Esophagus squamous epithelium (tissue), 5 donors: ENCODE measurements around the gene MGST2. TPM values are rescaled to one million over a fixed set of nuclear protein-coding genes. Genes with fewer than 3 reads are reported as not detected.

Experiments
- DNase-seq: peaks from one replicate; lab custom pipeline; 2025; lab: John Stamatoyannopoulos, UW
- H3K27ac ChIP-seq, 4 donors: fragments of 200-600 bp; sonication (generic); one replicate each; pipeline ENCODE4 v1.5.1; 2016 to 2019; ENCODE audit warnings: mild to moderate bottlenecking in 1 of 4
- H3K27me3 ChIP-seq, 4 donors: fragments of 200-600 bp; sonication (generic); 1 replicate in 3 of 4; 2 replicates in 1 of 4; pipeline versions ENCODE4 v1.5.1 to v1.6.0; 2017 to 2021; ENCODE audit warnings: antibody characterized with exemption in 1 of 4
- H3K36me3 ChIP-seq, 3 donors: fragments of 200-600 bp; sonication (generic); one replicate each; pipeline ENCODE4 v1.5.1; 2016 to 2019
- H3K4me1 ChIP-seq, 3 donors: fragments of 200-600 bp; sonication (generic); one replicate each; pipeline ENCODE4 v1.5.1; 2017 to 2019
- H3K4me3 ChIP-seq, 4 donors: fragments of 200-600 bp; sonication (generic); 1 replicate in 3 of 4; 2 replicates in 1 of 4; pipeline ENCODE4 v1.5.1; 2016 to 2019; ENCODE audit warnings: mild to moderate bottlenecking in 2 of 4, moderate library complexity in 1 of 4
- H3K9me3 ChIP-seq, 3 donors: fragments of 200-600 bp; sonication (generic); one replicate each; pipeline ENCODE4 v1.5.1; 2016 to 2019
- POLR2A ChIP-seq, 4 donors: fragments of 450-650 bp; IDR thresholded peaks; one replicate each; pipeline ENCODE4 v1.6.1; 2017; ENCODE audit warnings: antibody characterized with exemption in 4 of 4, mild to moderate bottlenecking in 4 of 4, moderate library complexity in 3 of 4
- WGBS, 2 donors: methylation state at CpG; one replicate each; pipeline ENCODE4 v1.1.5; 2018; 5-methylcytosine and 5-hydroxymethylcytosine counted together
- intact Hi-C: fragments of 100-400 bp; cut with DNase I; formaldehyde crosslinking; loops from one replicate; pipeline ENCODE4 v1.15.0; 2022
- total RNA-seq, 4 donors: library from RNA; depleted of rRNA; stranded (reverse); fragments of >200 nt; gene quantifications; one replicate each; pipeline ENCODE4 v1.1.0, GENCODE V29; 2016
- TF ChIP-seq, protein P1 (sequence below), 6 experiments: fragments of 450-650 bp in 4 of 6; fragments of 200-600 bp in 2 of 6; sonication (generic) in 2 of 6; IDR thresholded peaks; one replicate each; pipeline ENCODE4 v1.5.1; 2016 to 2019; ENCODE audit warnings: antibody characterized with exemption in 6 of 6, mild to moderate bottlenecking in 4 of 6, moderate library complexity in 4 of 6
- donor health status: DM: yes; HTN: yes; CAD: no.

Gene MGST2
- total RNA-seq, 4 donors from 2014 or later = 105 to 209 (median 158) TPM

DNA sequence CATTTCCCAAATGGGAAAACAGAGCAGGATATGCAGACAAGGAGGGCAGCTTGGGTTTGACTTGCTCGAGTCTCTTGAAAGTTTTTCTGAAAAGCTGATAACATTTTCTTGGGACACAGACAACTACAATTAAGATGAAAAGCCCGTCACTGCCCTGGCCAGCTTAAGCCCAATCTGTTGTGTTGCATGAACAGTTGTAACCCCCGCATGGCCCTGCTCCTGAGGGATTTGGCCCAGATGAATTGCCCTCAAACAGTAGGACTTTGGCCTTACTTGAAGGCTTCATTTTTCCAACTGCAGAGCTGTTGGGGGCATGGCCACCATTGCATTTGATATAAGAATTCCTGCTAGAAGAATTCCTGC is 40.5 kb upstream of the MGST2 start:
- Histone ChIP-seq H3K27ac (no peak overlapping the region), H3K4me1 (peaks cover 0 to 7% (median 0%) of the 10 kb centered on the region in 3 donors), H3K27me3 (no peaks in the 10 kb centered on the region), H3K4me3 (no peak overlapping the region), H3K36me3 (peaks cover 0 to 4% (median 0%) of the 10 kb centered on the region in 3 donors), H3K9me3 (no peaks in the 10 kb centered on the region)
- intact Hi-C loops = no loop called here
- TF ChIP-seq, protein P1, sequence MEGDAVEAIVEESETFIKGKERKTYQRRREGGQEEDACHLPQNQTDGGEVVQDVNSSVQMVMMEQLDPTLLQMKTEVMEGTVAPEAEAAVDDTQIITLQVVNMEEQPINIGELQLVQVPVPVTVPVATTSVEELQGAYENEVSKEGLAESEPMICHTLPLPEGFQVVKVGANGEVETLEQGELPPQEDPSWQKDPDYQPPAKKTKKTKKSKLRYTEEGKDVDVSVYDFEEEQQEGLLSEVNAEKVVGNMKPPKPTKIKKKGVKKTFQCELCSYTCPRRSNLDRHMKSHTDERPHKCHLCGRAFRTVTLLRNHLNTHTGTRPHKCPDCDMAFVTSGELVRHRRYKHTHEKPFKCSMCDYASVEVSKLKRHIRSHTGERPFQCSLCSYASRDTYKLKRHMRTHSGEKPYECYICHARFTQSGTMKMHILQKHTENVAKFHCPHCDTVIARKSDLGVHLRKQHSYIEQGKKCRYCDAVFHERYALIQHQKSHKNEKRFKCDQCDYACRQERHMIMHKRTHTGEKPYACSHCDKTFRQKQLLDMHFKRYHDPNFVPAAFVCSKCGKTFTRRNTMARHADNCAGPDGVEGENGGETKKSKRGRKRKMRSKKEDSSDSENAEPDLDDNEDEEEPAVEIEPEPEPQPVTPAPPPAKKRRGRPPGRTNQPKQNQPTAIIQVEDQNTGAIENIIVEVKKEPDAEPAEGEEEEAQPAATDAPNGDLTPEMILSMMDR (IDR thresholded peaks at IDR 0.05) = no peak
- no peak for TF ChIP-seq POLR2A (IDR thresholded peaks at IDR 0.05)
- no peak for DNase-seq
- WGBS, 2 donors = 81 to 85% methylated on average over 3 of the region's 3 CpGs

DNA sequence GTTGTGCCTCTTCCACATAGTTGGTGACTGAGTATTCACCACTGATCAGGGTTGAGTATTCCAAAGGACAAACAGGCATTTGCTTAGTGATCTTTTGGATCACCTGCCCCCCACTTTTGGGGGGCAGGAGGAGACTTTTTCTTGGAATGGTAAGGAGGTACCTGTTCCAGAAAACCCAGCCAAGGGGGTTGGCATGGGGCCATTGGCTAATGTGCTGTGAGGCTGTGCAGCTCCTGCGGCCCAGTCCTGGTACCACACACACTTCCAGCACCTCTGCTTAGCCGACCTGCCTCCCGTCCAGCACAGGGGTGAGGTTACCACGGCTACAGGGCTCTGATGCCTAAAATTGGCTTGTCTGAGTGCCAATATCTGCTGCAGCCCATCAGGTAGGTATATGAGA is 40.1 kb upstream of the MGST2 start:
- TF ChIP-seq POLR2A (IDR thresholded peaks at IDR 0.05) = no peak
- TF ChIP-seq, protein P1 (IDR thresholded peaks at IDR 0.05) = no peak
- 63 to 72% methylated on average over 2 to 4 of the region's 4 CpGs for WGBS, 2 donors
- intact Hi-C loops = no loop called here
- H3K4me1 ChIP-seq = peaks cover 0 to 7% (median 0%) of the 10 kb centered on the region in 3 donors
- no peaks in the 10 kb centered on the region for H3K9me3 ChIP-seq
- H3K4me3 ChIP-seq = no peak overlapping the region
- peaks cover 0 to 4% (median 0%) of the 10 kb centered on the region in 3 donors for H3K36me3 ChIP-seq
- H3K27ac ChIP-seq = no peak overlapping the region
- DNase-seq = no peak
- H3K27me3 ChIP-seq = no peaks in the 10 kb centered on the region

DNA sequence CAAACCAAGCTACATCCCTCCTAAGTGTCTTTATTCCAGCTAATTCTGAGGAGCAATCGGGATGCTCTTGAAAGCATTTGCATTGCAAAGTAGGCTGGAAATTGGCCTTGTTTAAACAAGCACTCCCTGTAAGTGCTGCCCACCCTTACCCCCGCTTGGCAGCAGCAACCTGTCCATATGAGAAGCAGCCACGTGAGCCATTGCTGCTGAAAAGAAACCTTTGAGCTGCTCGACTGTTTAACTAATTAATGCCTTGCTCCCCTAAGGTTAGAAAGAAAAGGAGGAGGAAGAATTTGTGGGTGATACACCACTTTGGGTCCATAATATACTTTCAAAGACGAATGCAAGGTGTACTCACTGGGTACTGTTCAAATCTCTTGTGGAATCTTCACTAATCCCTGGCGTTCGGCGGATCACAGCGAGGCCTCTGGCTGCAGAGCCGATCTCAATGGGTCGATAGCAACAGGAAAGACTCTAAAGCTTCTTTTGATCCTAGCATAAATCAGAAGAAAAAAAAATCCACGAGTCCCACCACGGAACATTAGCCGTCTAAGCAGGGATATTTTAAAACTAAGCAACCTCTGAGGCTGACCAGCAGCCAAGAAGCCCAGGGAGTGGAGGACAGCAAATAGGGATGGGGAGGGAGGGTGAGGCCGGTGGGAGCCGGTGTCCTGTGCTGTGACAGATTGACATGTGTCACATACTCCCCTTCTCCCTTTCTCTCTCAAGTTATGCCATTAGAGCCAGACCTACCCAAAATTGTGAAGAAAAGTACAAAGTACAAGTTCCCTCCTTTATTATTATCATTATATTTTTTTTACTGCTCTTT is 37.2 kb upstream of the MGST2 start:
- Histone ChIP-seq H3K4me3 (no peak overlapping the region), H3K36me3 (peaks cover 0 to 4% (median 0%) of the 10 kb centered on the region in 3 donors), H3K27me3 (no peaks in the 10 kb centered on the region), H3K27ac (no peak overlapping the region), H3K9me3 (no peaks in the 10 kb centered on the region), H3K4me1 (peaks cover 0 to 11% (median 0%) of the 10 kb centered on the region in 3 donors)
- no peak for TF ChIP-seq POLR2A (IDR thresholded peaks at IDR 0.05)
- no peak for DNase-seq
- 41 to 53% methylated on average over 15 to 16 of the region's 16 CpGs for WGBS, 2 donors
- intact Hi-C loops = no loop called here

DNA sequence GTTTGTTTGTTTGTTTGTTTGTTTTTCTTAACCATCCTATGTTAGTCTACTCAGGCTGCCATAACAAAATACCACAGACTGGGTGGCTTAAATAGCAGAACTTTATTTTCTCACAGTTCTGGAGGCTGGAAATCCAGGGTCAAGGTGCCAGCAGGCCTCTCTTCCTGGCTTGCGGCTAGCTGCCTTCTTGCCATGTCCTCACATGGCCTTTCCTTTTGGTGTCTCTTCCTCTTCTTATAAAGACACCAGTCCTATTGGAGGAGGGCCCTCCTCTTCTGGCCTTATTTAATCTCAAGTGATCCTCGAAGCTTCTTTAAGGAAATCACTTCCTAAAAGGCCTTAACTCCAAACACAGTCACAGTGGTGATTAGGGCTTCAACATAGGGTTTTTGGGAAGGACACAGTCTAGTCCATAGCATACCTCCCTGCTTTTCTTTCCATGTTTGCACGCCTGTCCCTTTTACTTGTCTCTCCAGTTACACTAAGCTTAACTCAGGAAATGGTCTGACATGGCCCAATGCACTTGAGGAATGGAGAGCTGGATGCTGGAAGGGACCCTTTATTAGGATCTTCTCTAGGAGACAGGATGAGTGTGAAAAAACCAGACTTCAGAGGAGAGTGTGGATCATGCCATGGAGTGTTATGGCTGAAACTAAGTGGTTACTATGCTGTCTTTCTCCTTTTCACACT is 36.0 kb upstream of the MGST2 start:
- 55 to 66% methylated on average over 3 of the region's 3 CpGs for WGBS, 2 donors
- TF ChIP-seq POLR2A (IDR thresholded peaks at IDR 0.05) = no peak
- TF ChIP-seq, protein P1 (IDR thresholded peaks at IDR 0.05) = no peak
- intact Hi-C loops = no loop called here
- Histone ChIP-seq H3K27me3 (no peaks in the 10 kb centered on the region), H3K27ac (no peak overlapping the region), H3K4me3 (no peak overlapping the region), H3K9me3 (no peaks in the 10 kb centered on the region), H3K36me3 (peaks cover 0 to 4% (median 0%) of the 10 kb centered on the region in 3 donors), H3K4me1 (peaks cover 0 to 14% (median 0%) of the 10 kb centered on the region in 3 donors)
- DNase-seq = no peak

DNA sequence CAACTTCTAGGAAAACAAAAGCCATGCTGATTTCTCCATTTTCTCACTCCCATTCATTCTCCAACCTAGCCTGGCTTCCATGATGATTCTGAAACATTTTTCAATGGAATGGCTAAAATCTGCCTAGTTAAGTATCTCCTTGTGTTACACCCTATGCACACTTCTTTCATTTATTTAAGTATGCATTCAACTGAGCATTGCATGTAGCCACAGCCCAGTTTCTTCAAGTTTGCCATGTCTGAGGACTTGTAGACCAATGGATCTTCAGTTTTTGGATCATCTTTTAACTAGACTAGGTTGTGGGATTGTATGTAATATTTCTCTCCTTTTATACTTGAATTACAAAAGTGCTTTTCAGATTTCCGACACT is 35.5 kb upstream of the MGST2 start:
- no peak overlapping the region for H3K4me3 ChIP-seq
- TF ChIP-seq POLR2A (IDR thresholded peaks at IDR 0.05) = no peak
- TF ChIP-seq, protein P1 (IDR thresholded peaks at IDR 0.05) = no peak
- peaks cover 0 to 4% (median 0%) of the 10 kb centered on the region in 3 donors for H3K36me3 ChIP-seq
- H3K27me3 ChIP-seq = no peaks in the 10 kb centered on the region
- no peaks in the 10 kb centered on the region for H3K9me3 ChIP-seq
- peaks cover 0 to 14% (median 0%) of the 10 kb centered on the region in 3 donors for H3K4me1 ChIP-seq
- intact Hi-C loops = no loop called here
- WGBS, 2 donors = 100% methylated on average over 1 of the region's 1 CpG
- H3K27ac ChIP-seq = no peak overlapping the region
- DNase-seq = no peak
